Erythroblast (primary cell): ENCODE results near the gene PGAM2.

Source experiments
- DNase-seq, 2 experiments: peaks; one replicate each; lab custom pipeline; 2025; lab: John Stamatoyannopoulos, UW
- GATA1 ChIP-seq: IDR thresholded peaks from 2 replicates; pipeline ENCODE4 v1.6.1; 2011; ENCODE audit warnings: low read depth, mild to moderate bottlenecking, control low read depth, low read length, moderate library complexity
- POLR2A ChIP-seq: IDR thresholded peaks from 2 replicates; pipeline ENCODE4 v1.6.1; 2011; ENCODE audit warnings: mild to moderate bottlenecking, low read length

The PGAM2 gene

DNA sequence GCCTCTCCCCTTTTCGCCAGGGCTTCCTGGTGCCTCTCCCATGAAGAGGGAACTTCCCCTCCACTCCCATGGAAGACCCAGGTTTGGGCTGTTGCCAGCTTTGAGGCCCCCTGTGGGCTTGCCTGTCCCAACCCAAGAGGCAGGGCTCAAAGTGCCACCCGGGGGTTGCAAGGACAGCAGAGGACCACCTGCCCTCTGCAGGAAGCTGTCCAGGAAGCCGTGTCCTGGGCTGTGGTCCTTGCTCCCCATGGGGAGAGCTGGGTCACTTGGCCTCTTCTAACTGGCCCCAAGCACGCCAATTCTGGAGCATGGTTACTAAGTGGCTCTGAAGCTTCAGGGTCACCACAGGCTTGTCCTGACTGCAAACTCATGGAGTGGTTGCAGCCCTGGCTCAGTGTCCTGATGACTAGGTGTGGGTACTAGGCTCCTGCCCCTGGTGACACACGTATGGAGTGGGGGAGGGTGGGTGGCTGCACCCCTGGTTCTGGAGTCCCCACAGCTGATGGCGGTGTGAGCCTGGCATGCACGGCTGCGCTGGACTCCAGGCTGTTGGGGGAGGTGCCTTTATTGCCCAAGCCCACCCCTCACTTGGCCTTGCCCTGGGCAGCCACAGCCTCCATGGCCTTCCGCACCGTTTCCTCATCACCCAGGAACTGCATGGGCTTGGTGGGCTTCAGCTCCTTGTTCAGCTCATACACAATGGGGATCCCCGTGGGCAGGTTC, 3.0 kb downstream of the PGAM2 start:
- no peak for DNase-seq
- TF ChIP-seq POLR2A (no peak), GATA1 (no peak)

DNA sequence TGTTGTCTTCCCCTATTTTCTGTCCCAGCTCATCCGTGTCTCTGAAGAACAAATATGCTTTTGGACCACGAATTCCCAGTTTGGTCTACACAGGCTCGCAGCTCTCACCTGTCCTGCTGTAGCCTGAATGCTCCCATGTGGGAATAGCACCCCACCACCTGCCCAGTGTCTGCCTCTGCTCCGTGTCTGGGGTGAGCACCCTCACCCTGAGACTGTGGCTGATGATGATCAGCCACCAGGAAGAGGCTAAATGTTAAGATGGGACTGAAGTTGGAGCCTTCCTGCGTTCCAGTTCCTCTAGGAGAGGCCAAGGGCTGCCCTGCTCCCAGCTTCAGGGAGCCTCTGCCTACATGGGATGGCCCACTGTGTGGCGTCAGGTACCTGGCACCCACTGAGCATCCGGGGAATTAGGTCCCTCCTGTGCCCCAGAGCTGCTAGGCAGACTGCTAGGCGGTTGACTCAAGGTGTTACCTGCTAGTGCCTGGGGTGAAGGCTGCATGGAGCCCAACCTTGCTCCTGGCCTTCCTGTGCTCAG, 3.7 kb downstream of the PGAM2 start:
- TF ChIP-seq GATA1 = no peak
- TF ChIP-seq POLR2A = no peak
- no peak for DNase-seq

DNA sequence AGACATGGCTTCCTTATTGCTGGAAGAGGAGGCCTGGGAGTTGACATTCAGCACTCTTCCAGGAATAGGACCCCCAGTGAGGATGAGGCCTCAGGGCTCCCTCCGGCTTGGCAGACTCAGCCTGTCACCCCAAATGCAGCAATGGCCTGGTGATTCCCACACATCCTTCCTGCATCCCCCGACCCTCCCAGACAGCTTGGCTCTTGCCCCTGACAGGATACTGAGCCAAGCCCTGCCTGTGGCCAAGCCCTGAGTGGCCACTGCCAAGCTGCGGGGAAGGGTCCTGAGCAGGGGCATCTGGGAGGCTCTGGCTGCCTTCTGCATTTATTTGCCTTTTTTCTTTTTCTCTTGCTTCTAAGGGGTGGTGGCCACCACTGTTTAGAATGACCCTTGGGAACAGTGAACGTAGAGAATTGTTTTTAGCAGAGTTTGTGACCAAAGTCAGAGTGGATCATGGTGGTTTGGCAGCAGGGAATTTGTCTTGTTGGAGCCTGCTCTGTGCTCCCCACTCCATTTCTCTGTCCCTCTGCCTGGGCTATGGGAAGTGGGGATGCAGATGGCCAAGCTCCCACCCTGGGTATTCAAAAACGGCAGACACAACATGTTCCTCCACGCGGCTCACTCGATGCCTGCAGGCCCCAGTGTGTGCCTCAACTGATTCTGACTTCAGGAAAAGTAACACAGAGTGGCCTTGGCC, 4.3 kb downstream of the PGAM2 start:
- TF ChIP-seq GATA1 = no peak
- no peak for TF ChIP-seq POLR2A
- no peak for DNase-seq

DNA sequence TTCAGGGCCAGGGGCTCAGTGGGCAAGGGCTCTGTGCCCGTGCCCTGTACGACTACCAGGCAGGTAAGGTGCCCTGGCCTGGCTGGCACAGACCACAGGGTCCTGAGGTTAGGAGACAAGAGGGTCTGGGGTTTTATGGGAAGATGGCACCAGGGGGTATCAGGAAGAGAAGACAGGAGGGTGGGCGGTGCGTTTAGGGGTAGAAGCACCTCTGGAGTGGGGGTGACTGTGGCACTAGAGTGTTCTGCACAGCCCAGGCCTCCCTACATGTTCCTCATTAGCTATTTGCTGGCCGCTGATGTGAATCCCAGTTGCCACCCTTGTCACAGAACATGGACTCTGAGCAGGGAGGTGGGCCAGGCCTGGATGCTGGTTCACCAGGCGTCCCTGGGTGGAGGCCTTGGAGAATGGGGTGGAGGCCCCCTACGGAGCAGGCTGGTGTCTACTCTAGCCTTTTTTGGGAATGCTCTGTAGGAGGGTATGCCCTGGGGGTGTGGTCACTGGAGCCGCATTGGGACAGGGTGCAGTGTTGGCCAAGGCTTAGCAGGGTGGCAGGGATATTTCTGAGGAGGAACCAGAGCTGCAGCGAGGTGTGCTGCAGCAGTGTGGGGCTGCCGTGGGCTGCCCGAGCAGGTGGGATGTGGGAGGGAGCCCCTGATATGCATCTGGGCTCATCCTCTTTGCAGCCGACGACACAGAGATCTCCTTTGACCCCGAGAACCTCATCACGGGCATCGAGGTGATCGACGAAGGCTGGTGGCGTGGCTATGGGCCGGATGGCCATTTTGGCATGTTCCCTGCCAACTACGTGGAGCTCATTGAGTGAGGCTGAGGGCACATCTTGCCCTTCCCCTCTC, 5.0 kb downstream of the PGAM2 start:
- no peak for DNase-seq
- no peak for TF ChIP-seq POLR2A
- TF ChIP-seq GATA1 = no peak

DNA sequence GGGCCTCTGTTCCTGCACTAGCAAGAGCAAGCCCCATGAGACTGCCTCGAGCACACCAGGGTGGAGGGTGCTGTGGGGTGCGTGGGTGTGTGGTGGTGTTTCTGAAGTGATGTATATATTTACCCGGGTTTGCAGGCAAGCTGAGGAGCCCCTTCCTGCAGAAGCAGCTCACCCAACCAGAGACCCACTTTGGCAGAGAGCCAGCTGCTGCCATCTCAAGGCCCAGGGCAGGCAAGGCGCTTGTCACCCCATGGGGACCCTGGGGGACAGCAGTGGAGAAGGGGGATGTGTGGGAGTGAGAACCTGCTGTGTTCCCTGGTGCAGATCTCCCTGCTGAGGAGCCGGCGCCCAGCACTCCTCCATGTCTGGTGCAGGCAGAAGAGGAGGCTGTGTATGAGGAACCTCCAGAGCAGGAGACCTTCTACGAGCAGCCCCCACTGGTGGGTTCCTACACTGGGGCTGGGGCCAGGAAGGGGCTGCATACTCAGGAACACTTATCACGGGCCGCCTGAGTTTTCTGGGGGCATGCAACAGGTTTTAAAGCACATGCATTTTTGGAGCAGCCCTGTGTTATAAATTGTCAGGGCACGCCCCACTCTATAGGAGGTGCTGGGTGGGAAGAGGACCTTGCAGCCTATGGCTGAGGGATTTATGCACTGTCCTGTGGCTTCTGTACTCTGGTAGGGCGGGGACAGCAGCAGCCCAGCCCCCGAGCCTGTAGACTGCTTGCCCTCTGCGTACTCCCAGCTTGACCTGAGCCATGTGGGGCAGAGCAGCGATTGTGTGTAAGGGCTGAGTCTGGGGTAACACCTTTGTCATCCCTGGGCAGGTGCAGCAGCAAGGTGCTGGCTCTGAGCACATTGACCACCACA, 5.9 kb downstream of the PGAM2 start:
- no peak for DNase-seq
- TF ChIP-seq GATA1 (no peak), POLR2A (no peak)

DNA sequence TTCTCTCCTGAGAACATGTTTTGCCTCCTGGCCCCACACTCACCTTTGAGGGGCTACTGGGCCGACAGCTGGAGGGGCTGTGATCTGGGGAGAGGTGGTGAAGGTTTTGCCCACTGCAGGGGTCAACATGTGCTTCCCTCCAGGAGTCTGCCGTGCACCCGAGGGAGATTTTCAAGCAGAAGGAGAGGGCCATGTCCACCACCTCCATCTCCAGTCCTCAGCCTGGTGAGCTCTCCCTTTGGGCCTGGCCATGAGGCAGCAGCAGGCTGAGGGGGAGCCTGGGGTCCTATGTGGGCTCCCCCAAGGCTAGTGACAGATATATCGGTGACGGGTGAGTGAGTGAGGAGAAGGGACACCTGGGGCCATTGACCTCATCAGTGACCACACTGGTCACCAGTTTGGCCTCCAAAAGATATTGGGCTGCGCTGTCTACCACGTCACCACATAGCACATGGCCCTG, 6.6 kb downstream of the PGAM2 start:
- DNase-seq = no peak
- TF ChIP-seq POLR2A = no peak
- TF ChIP-seq GATA1 = no peak

DNA sequence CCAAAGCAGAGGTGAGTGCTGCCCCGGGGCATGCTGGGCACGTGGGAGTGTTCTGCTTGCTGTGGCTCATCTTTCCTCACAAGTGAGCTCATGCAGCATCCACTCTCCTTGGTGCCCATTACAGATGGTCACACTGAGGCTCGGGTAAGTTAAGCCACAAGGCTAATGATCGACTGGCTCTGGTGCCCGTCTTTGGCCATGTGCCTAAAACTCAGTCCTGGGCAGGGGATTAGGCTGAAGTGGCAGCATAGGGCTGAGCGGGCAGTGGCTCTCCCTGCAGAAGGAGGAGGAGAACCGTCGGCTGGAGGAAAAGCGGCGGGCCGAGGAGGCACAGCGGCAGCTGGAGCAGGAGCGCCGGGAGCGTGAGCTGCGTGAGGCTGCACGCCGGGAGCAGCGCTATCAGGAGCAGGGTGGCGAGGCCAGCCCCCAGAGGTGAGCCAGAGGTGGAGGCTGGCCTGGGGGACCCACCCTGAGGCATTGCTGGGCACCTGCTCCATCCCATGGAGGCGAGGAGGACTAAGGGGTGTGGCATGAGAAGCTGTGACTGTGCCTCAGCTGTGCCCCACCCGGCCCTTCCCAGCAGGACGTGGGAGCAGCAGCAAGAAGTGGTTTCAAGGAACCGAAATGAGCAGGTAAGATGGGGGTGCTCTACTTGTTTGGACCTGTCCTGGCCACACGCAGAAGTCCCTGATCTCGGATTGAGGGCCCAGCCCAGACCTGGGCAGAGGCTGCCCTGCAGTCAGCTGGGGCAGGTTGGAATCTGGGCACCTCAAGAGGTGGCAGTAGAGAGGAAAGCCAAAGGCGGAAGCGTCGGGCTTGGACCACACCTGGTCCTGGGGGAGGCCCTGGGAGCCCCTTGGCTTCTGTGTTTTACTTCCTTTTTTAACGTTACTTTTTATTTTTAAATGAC, 7.3 kb downstream of the PGAM2 start:
- no peak for DNase-seq
- TF ChIP-seq GATA1 (no peak), POLR2A (no peak)

DNA sequence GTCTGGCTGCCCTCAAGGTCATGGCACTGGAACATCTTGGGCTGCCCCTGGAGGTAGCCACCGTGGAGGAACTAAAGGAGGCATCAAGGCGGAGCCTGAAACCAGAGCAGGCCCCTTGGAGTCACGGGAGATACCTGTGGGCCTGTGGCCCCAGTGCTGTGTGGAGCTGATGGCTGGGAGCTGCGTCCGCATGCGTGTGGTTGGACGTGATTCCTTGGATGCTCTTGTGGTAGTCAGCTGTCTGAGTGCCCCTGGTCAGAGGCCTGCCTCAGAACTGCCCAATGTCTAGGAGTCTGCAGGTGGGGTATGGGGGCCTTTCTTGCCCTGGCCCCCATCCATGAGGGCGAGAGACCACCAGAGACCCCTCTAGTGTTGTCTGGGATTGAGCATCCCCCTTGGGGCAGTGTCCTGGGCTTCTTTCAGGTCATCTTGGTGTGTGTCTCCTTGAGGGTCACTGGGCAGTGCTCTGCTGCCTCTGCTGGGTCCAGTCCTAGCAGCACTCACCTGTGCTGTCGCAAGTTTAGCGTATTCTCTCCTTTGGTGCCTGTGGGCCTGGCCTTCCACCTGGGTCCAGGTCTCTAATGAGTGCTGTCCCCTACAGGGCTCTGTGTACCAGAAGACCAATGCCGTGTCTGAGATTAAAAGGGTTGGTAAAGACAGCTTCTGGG, 8.1 kb downstream of the PGAM2 start:
- TF ChIP-seq GATA1 = no peak
- TF ChIP-seq POLR2A = no peak
- no peak for DNase-seq

DNA sequence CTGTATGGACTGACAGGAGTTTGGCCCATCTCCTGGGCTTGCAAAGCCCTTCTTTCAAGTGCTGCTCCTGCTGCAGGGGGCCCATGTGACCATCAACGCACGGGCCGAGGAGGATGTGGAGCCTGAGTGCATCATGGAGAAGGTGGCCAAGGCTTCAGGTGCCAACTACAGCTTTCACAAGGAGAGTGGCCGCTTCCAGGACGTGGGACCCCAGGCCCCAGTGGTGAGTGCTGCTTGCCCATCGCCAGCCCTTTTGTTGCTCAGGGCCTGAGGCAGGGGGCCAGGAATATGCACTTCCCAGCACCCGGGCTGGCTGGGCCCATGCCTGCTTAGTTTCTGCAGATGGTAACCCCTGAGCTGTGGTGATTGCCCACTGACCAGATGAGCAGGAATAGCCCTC, 8.7 kb downstream of the PGAM2 start:
- no peak for DNase-seq
- TF ChIP-seq POLR2A (no peak), GATA1 (no peak)

DNA sequence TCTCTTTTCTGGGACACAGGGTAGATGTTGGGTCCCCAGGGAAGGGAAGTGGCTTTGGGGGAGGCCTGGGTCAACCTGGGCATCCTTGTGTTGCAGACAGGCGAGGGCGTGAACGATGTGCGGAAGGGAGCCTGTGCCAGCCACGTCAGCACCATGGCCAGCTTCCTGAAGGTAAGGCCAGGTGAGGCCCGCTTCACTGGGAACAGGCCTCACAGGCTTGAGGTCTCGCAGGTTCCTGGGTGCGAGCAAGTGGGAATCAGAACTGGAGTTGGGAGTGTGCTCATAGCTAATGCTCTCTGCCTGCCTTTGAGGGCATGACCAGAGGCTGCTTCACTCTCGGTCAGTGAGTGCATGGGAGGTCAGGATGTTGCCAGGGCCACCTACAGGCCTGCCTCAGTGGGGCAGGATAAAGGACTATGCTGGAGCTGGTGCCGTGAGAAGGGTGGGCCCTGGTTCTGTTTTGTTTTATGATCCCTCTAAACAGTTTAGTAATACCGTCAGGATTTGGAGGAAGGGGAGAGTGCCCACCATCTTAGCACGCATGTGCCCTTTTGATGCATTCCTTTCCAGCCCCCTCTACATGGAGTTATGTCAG, 12.5 kb downstream of the PGAM2 start:
- TF ChIP-seq POLR2A (no peak), GATA1 (no peak)

More for the DNA sequence above, 12.5 kb downstream of the PGAM2 start:
- no peak for DNase-seq
